Measurements from ENCODE around the gene DROSHA.

The DROSHA gene

GRCh38 chr5:31453522-31453921 is 78.4 kb downstream of the DROSHA start:
- Histone ChIP-seq H3K27me3 (ENCODE audit: insufficient read depth, low read length, poor library complexity) (no peaks in the 10 kb centered on the region), H3K9me3 (ENCODE audit: insufficient read depth, low read length, severe bottlenecking) (peaks cover 9% of the 10 kb centered on the region), H3K4me1 (ENCODE audit: insufficient read depth, low read length) (no peaks in the 10 kb centered on the region), H2AFZ (ENCODE audit: low read depth, low read length) (no peak overlapping the region), H3K4me2 (ENCODE audit: insufficient read depth, low read length) (no peak overlapping the region), H3K9ac (ENCODE audit: low read depth, low read length) (no peak overlapping the region), H3K36me3 (ENCODE audit: insufficient read depth, low read length) (peaks cover 64% of the 10 kb centered on the region), H3K27ac (ENCODE audit: low read length) (no peak overlapping the region), H3K79me2 (ENCODE audit: insufficient read depth, low read length) (no peaks in the 10 kb centered on the region), H3K4me3 (ENCODE audit: low read depth in 1 of 2, low read length in 2 of 2) (no peak overlapping the region), H4K20me1 (ENCODE audit: insufficient read depth, low read length) (no peaks in the 10 kb centered on the region)
- no peak for ATAC-seq (ENCODE audit: insufficient read depth, low read depth)
- DNase-seq = no peak
- TF ChIP-seq CTCF (IDR thresholded peaks at IDR 0.05; ENCODE audit: borderline replicate concordance, extremely low read depth, low read length, poor library complexity, severe bottlenecking) (no peak), EZH2 (IDR thresholded peaks at IDR 0.05; ENCODE audit: borderline replicate concordance, low read depth, low read length, severe bottlenecking) (no peak)

GRCh38 chr5:31452314-31452713 is 79.6 kb downstream of the DROSHA start:
- DNase-seq (no peak), ATAC-seq (ENCODE audit: insufficient read depth, low read depth) (no peak)
- Histone ChIP-seq H3K79me2 (ENCODE audit: insufficient read depth, low read length) (no peaks in the 10 kb centered on the region), H3K36me3 (ENCODE audit: insufficient read depth, low read length) (peaks cover 62% of the 10 kb centered on the region), H3K4me3 (ENCODE audit: low read depth in 1 of 2, low read length in 2 of 2) (no peak overlapping the region), H4K20me1 (ENCODE audit: insufficient read depth, low read length) (no peaks in the 10 kb centered on the region), H3K4me1 (ENCODE audit: insufficient read depth, low read length) (no peaks in the 10 kb centered on the region), H3K9ac (ENCODE audit: low read depth, low read length) (no peak overlapping the region), H3K9me3 (ENCODE audit: insufficient read depth, low read length, severe bottlenecking) (peaks cover 6% of the 10 kb centered on the region), H3K4me2 (ENCODE audit: insufficient read depth, low read length) (no peak overlapping the region), H3K27ac (ENCODE audit: low read length) (no peak overlapping the region), H3K27me3 (ENCODE audit: insufficient read depth, low read length, poor library complexity) (no peaks in the 10 kb centered on the region), H2AFZ (ENCODE audit: low read depth, low read length) (no peak overlapping the region)
- no peak for TF ChIP-seq CTCF (IDR thresholded peaks at IDR 0.05; ENCODE audit: borderline replicate concordance, extremely low read depth, low read length, poor library complexity, severe bottlenecking)
- TF ChIP-seq EZH2 (IDR thresholded peaks at IDR 0.05; ENCODE audit: borderline replicate concordance, low read depth, low read length, severe bottlenecking) = no peak

GRCh38 chr5:31449962-31450361 is 81.9 kb downstream of the DROSHA start:
- Histone ChIP-seq H3K9me3 (ENCODE audit: insufficient read depth, low read length, severe bottlenecking) (no peaks in the 10 kb centered on the region), H2AFZ (ENCODE audit: low read depth, low read length) (no peak overlapping the region), H3K27me3 (ENCODE audit: insufficient read depth, low read length, poor library complexity) (no peaks in the 10 kb centered on the region), H3K4me2 (ENCODE audit: insufficient read depth, low read length) (no peak overlapping the region), H3K4me1 (ENCODE audit: insufficient read depth, low read length) (no peaks in the 10 kb centered on the region), H3K9ac (ENCODE audit: low read depth, low read length) (no peak overlapping the region), H3K79me2 (ENCODE audit: insufficient read depth, low read length) (no peaks in the 10 kb centered on the region), H4K20me1 (ENCODE audit: insufficient read depth, low read length) (no peaks in the 10 kb centered on the region), H3K27ac (ENCODE audit: low read length) (no peak overlapping the region), H3K4me3 (ENCODE audit: low read depth in 1 of 2, low read length in 2 of 2) (no peak overlapping the region), H3K36me3 (ENCODE audit: insufficient read depth, low read length) (peaks cover 64% of the 10 kb centered on the region)
- DNase-seq (no peak), ATAC-seq (ENCODE audit: insufficient read depth, low read depth) (no peak)
- TF ChIP-seq CTCF (IDR thresholded peaks at IDR 0.05; ENCODE audit: borderline replicate concordance, extremely low read depth, low read length, poor library complexity, severe bottlenecking) = no peak
- no peak for TF ChIP-seq EZH2 (IDR thresholded peaks at IDR 0.05; ENCODE audit: borderline replicate concordance, low read depth, low read length, severe bottlenecking)

GRCh38 chr5:31449174-31449573 is 82.7 kb downstream of the DROSHA start:
- H3K4me2 ChIP-seq (ENCODE audit: insufficient read depth, low read length) = no peak overlapping the region
- H3K36me3 ChIP-seq (ENCODE audit: insufficient read depth, low read length) = peaks cover 69% of the 10 kb centered on the region
- no peak overlapping the region for H3K4me3 ChIP-seq (ENCODE audit: low read depth in 1 of 2, low read length in 2 of 2)
- no peaks in the 10 kb centered on the region for H4K20me1 ChIP-seq (ENCODE audit: insufficient read depth, low read length)
- no peaks in the 10 kb centered on the region for H3K27me3 ChIP-seq (ENCODE audit: insufficient read depth, low read length, poor library complexity)
- ATAC-seq (ENCODE audit: insufficient read depth, low read depth) (no peak), DNase-seq (no peak)
- no peak for TF ChIP-seq CTCF (IDR thresholded peaks at IDR 0.05; ENCODE audit: borderline replicate concordance, extremely low read depth, low read length, poor library complexity, severe bottlenecking)
- TF ChIP-seq EZH2 (IDR thresholded peaks at IDR 0.05; ENCODE audit: borderline replicate concordance, low read depth, low read length, severe bottlenecking) = no peak
- no peaks in the 10 kb centered on the region for H3K4me1 ChIP-seq (ENCODE audit: insufficient read depth, low read length)
- no peak overlapping the region for H3K9ac ChIP-seq (ENCODE audit: low read depth, low read length)
- no peaks in the 10 kb centered on the region for H3K9me3 ChIP-seq (ENCODE audit: insufficient read depth, low read length, severe bottlenecking)
- H3K79me2 ChIP-seq (ENCODE audit: insufficient read depth, low read length) = no peaks in the 10 kb centered on the region
- no peak overlapping the region for H2AFZ ChIP-seq (ENCODE audit: low read depth, low read length)
- no peak overlapping the region for H3K27ac ChIP-seq (ENCODE audit: low read length)

Data from DND-41 (cell line).